GM19043 (cell line): ENCODE data around the gene SRSF3.

Experiments used
- ATAC-seq: cut with Tn5 transposase; IDR thresholded peaks from one replicate; pipeline ENCODE4 v1.9.1; 2021; ENCODE audit warnings: low read depth; ENCODE audit not compliant: unreplicated experiment

The SRSF3 gene

DNA sequence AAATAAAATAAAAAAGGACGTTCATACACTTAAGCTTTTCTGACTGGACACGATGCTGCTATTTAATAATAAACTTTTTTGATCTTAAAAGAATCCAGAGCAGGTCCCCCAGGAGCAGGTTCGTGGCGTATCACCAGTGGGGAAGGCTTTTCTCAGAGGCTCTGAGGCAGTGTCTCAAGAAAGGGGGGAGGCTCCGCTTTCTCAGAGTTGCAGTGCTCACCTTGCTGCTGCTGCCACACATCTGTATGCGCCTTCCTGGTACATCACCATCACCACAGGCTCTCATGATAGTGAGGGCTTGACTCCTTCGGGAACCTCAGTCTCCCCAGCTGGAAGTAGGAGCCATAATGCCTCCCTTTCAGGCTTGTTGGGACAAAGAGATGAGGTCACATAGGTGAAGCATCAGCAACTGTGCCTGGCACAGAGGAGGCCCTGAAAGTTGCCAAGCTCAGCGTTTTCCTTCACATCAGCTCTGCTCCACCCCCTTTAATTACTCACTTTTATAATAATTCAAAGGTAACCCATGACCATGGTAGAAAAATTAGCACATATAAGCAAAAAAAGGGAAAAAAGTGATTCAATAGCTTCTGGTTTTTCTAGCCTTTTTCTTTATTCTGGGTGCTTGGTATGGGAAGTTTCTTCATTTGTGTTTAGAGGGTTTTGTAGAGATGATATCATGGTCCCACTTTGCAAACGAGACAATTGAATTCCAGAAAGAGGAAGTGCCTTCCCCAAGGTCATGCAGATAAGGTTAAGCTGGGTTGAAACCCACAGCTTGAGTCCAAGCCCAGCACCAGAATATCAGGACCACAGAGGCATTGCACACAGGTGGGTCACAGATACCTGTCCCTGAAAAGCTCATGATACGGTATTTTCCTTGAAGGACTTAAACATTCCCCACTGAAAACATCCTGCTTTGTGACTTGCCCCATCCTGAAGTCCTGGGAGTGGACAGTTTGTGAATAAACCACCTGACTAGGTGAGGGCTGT is 24.5 kb downstream of the SRSF3 start:
- ATAC-seq = no peak

DNA sequence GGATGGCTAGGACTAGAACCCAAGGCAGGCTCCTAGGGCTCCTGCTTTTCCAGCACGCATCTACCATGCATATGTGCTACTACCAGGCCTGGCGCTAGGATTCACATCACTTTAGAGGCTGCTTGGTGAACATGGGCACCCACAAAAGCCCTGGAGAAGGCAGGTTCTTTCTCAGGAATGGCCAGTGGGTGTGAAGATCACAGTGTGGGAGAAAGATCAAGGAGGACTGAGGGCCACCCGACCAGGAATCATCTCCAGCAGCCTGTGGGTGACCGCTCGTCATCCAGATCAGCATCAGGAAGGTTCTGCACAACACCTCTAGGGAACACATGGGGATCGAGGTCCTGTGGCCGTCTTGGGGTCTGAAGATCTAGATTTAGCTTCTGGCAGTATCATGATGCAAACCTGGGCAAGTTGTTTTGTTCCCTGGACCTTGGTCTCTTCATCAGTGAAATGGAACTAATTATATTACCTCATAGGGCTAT is 27.3 kb downstream of the SRSF3 start:
- ATAC-seq = no peak

DNA sequence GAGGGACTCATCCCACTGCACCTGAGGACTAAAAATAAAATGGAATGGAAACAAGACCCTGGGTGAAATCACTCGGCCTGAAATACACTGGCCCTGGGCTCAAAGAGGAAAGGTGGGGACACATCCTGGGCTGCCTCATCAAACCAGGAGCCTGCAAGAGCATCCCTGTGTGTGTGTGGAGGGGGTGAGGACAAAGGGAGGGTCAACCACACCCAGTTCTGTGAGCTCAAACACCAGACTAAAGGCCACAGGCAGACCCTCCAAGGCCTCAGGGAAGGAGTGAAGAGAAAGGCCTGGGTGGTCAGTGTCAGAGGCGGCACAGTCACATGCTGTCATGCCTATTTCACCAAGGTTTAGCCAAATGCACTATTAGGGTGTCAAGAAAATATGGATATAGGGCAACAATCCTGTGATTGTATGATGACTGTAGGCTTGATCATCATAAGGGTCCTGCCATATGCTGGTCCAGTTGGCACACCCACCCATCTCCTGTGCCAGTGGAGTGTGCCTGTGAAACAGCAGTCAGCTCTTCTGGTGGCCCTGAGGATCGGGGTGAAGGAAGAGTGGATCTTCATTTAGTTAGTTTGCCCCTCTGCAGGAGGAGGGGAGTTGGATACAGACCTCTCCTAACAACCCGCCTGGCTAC is 28.9 kb downstream of the SRSF3 start:
- no peak for ATAC-seq

DNA sequence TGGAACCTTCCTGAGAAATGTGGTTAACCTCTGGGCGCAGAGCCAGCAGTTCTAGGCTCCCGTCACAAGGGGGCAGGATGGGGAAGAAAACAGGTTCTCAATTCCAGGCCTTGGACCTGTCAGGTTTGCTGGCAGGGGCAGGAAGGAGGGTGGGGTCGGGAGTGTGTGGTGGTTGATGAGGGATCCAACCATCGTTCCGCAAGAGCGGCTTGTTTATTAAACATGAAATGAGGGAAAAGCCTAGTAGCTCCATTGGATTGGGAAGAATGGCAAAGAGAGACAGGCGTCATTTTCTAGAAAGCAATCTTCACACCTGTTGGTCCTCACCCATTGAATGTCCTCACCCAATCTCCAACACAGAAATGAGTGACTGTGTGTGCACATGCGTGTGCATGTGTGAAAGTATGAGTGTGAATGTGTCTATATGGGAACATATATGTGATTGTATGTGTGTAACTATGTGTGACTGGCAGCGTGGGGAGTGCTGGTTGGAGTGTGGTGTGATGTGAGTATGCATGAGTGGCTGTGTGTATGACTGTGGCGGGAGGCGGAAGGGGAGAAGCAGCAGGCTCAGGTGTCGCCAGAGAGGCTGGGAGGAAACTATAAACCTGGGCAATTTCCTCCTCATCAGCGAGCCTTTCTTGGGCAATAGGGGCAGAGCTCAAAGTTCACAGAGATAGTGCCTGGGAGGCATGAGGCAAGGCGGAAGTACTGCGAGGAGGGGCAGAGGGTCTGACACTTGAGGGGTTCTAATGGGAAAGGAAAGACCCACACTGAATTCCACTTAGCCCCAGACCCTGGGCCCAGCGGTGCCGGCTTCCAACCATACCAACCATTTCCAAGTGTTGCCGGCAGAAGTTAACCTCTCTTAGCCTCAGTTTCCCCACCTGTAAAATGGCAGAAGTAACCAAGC is 29.6 kb downstream of the SRSF3 start:
- ATAC-seq = peak; percentile 50

DNA sequence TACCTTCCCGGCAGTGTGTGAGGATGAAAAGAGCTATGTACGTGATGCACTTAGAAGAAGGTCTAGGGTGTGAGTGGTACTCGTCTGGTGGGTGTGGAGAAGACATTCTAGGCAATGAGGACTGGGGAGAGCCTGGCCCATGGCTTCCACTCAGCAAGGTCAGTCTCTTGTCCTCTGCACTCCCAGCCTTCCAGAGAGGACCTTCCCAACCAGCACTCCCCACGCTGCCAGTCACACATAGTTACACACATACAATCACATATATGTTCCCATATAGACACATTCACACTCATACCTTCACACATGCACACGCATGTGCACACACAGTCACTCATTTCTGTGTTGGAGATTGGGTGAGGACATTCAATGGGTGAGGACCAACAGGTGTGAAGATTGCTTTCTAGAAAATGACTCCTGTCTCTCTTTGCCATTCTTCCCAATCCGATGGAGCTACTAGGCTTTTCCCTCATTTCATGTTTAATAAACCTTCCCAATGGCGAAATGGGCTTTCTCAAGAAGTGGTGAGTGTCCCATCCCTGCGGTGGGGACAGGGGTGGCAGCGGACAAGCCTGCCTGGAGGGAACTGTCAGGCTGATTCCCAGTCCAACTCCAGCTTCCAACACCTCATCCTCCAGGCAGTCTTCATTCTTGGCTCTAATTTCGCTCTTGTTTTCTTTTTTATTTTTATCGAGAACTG is 30.4 kb downstream of the SRSF3 start:
- ATAC-seq = no peak

GRCh38 chr6:36625158-36625919 is 31.2 kb downstream of the SRSF3 start:
- no peak for ATAC-seq

DNA sequence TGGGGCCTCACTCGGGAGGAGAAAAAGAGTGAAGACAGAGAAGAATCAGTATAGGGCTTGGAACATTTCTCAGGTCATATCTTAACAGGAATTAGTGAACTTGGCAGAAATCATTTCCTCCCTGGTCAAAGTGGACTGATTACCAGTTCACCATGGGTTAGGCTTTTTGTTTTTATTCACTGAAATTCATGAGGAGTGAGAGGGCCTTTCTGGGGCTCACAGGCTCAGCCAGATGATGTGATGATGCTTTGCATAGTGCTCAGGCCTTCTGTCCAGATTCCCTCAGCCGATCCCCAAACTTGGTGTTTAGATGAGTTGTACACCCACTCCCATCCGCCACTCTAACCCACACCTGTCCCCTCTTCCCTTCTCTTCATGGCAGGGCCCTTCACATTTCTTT is 32.5 kb downstream of the SRSF3 start:
- no peak for ATAC-seq

- ATAC-seq = no peak
Measured at GRCh38 chr6:36627141-36627540, 33.0 kb downstream of the SRSF3 start.

DNA sequence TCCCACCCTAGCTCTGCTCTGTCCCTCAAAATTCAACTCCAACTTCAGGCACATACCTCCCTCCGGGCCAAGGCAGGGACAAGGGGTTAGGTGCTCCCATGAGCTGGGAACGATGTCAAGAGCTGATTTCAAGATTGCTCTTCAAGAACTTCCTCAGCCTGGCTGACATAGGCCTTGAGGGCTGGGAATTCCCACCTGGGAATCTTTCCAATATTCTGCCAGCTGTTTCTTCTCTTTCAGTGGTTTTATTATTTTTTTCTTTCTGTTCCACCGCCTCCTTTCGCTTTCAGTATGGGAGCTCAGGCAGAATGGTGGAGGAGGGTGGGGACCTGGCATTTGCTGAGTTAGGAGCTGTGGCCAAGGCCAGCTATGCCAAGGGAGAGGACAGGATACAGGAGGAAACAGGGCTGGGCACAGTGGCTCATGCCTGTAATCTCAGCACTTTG is 33.7 kb downstream of the SRSF3 start:
- ATAC-seq = no peak

GRCh38 chr6:36629784-36630183 is 35.6 kb downstream of the SRSF3 start:
- ATAC-seq = no peak

GRCh38 chr6:36631326-36632011 is 37.3 kb downstream of the SRSF3 start:
- ATAC-seq = no peak

DNA sequence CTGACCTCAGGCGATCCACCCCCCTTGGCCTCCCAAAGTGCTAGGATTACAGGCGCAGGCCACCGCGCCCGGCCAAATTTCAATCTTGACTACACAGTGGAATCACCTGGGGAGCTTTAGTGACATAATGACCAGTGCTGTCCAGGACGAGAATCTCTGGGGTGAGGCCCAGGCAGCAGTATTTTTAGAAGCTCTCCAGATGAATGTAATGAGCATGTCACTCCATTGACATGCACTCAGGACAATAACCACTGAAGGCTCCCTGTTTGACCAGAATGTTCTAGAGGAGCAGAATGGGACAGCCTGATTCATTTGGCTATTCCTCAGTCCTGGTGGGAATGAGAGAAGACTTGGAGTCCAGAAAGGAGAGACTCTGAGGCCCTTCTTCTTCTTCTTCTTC is 39.2 kb downstream of the SRSF3 start:
- ATAC-seq = no peak

GRCh38 chr6:36633915-36634314 is 39.8 kb downstream of the SRSF3 start:
- ATAC-seq = no peak

DNA sequence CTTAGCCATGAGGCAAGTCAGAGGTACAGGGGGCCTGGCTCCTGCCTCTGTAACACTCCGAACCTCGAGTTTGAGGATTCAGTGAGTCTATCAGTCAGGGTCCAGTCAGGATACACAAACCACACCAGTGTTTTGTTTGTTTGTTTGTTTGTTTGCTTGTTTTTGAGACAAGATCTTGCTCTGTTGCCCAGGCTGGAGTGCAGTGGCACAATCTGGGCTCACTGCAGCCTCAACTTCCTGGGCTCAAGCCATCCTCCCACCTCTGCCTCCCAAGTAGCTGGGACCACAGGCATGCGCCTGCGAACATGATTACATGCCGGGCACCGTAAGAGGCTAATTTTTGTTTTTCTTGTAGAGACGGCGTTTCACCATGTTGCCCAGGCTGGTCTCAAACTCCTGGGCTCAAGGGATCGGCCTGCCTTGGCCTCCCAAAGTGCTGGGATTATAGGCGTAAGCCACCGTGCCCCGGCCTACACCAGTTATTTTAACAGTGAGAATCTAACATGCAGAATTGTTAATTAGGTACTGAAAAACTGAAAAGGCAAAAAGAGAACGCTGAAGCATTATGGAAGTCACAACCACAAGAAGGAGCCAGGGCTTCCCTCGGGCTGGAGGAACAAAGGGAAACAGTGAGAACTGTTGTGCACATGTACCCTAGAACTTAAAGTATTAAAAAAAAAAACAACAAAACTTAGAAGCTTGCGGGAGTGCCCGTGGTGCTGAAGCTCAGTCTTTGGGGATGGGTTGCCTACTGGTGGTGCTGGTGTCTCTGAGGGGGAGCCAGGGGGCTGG is 40.4 kb downstream of the SRSF3 start:
- ATAC-seq = no peak

DNA sequence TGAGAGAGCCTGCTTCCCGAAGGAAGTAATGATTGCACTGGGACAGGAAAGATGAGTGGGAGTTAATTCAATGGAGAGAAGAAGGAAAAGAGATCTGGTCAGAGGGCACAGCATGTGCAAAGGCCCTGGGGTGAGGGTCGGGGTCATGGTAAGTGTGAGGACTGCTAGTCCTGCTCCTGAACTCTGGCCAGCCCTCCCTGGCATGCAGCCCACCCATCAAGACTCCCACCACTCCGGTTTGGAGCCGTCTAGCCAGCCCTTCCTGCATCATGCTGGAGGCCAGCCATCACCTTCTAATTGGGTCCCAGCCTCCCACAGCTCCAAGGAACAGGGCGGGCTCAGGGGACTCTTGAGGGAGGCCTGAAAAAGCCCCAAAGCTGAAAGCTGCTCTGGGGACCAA is 42.1 kb downstream of the SRSF3 start:
- ATAC-seq = no peak

GRCh38 chr6:36636687-36637418 is 42.7 kb downstream of the SRSF3 start:
- ATAC-seq = no peak

DNA sequence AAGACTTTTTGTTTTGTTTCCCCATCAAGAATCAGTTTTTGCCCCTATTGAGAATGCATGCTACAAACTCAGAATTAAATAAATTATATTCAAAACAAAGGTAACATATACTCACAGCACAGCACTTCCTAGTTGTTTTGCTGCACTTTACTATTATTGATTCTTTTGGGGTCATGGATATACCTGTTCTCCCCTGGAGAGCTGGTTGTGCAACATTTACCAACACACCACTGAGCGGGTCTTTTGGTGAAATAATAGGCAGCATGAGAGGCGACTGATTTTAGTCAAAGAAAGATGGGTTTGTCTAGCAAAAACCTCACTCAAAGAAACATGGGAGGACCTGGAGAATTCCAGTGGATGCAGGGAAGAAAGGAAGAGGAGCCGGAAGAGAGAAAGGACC is 44.4 kb downstream of the SRSF3 start:
- ATAC-seq = no peak
